AG10803 (cell line): Measurements from ENCODE around the gene NANOS2.
"Not testable (repeated sequence)": the region's sequence is repeated elsewhere in the genome, so short reads cannot be mapped to it uniquely, and the experiment has no call there.

Source experiments
- DNase-seq: peaks from one replicate; pipeline ENCODE4 v3.0.0; 2010; ENCODE audit warnings: low read depth
- H3K4me3 ChIP-seq: 2 replicates; pipeline ENCODE4 v1.5.1; 2011; ENCODE audit warnings: mild to moderate bottlenecking, low read length, control low read depth
- TF ChIP-seq, protein P1 (sequence below): conservative IDR thresholded peaks from 2 replicates; pipeline ENCODE4 v1.5.1; 2011; ENCODE audit warnings: mild to moderate bottlenecking, low read length, control low read depth, inconsistent platforms

The NANOS2 gene

DNA sequence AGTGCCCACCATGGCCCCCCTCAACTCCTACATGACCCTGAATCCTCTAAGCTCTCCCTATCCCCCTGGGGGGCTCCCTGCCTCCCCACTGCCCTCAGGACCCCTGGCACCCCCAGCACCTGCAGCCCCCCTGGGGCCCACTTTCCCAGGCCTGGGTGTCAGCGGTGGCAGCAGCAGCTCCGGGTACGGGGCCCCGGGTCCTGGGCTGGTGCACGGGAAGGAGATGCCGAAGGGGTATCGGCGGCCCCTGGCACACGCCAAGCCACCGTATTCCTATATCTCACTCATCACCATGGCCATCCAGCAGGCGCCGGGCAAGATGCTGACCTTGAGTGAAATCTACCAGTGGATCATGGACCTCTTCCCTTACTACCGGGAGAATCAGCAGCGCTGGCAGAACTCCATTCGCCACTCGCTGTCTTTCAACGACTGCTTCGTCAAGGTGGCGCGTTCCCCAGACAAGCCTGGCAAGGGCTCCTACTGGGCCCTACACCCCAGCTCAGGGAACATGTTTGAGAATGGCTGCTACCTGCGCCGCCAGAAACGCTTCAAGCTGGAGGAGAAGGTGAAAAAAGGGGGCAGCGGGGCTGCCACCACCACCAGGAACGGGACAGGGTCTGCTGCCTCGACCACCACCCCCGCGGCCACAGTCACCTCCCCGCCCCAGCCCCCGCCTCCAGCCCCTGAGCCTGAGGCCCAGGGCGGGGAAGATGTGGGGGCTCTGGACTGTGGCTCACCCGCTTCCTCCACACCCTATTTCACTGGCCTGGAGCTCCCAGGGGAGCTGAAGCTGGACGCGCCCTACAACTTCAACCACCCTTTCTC, 42.3 kb downstream of the NANOS2 start:
- DNase-seq: no peak
- H3K4me3 ChIP-seq: no peak overlapping the region
- TF ChIP-seq, protein P1, sequence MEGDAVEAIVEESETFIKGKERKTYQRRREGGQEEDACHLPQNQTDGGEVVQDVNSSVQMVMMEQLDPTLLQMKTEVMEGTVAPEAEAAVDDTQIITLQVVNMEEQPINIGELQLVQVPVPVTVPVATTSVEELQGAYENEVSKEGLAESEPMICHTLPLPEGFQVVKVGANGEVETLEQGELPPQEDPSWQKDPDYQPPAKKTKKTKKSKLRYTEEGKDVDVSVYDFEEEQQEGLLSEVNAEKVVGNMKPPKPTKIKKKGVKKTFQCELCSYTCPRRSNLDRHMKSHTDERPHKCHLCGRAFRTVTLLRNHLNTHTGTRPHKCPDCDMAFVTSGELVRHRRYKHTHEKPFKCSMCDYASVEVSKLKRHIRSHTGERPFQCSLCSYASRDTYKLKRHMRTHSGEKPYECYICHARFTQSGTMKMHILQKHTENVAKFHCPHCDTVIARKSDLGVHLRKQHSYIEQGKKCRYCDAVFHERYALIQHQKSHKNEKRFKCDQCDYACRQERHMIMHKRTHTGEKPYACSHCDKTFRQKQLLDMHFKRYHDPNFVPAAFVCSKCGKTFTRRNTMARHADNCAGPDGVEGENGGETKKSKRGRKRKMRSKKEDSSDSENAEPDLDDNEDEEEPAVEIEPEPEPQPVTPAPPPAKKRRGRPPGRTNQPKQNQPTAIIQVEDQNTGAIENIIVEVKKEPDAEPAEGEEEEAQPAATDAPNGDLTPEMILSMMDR: no peak

DNA sequence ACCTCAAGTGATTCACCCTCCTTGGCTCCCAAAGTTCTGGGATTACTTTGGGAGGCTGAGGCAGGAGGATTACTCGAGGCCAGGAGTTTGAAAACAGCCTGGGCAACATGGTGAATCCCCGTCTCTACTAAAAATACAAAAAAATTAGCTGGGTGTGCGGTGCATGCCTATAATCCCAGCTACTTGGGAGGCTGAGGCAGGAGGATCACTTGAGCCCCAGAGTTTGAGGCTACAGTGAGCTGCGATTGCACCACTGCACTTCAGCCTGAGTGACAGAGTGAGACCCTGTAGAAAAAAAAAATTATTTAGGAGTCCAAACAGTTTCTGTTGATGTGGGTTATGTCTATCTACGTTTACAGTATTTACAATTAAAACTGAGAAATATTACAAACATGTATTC, 43.8 kb downstream of the NANOS2 start:
- no peak for DNase-seq
- TF ChIP-seq, protein P1: no peak

DNA sequence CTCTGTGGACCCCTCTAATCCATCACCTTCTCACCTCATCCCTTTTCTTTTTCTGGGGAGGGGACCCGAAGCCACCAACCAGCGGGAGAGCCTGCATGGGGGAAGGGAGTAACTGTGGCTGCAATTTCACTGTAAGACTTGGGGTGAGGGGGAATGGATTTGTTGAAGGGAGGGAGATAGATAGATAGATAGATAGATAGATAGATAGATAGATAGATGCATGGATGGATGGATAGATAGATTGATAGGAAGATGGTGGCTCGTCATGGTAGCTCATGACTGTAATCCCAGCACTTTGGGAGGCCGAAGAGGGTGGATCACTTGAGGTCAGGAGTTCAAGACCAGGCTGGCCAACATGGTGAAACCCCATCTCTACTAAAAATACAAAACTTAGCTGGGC, 47.3 kb downstream of the NANOS2 start:
- not testable (repeated sequence) for DNase-seq, H3K4me3 ChIP-seq

More for the DNA sequence above, 43.8 kb downstream of the NANOS2 start:
- H3K4me3 ChIP-seq: no peak overlapping the region

DNA sequence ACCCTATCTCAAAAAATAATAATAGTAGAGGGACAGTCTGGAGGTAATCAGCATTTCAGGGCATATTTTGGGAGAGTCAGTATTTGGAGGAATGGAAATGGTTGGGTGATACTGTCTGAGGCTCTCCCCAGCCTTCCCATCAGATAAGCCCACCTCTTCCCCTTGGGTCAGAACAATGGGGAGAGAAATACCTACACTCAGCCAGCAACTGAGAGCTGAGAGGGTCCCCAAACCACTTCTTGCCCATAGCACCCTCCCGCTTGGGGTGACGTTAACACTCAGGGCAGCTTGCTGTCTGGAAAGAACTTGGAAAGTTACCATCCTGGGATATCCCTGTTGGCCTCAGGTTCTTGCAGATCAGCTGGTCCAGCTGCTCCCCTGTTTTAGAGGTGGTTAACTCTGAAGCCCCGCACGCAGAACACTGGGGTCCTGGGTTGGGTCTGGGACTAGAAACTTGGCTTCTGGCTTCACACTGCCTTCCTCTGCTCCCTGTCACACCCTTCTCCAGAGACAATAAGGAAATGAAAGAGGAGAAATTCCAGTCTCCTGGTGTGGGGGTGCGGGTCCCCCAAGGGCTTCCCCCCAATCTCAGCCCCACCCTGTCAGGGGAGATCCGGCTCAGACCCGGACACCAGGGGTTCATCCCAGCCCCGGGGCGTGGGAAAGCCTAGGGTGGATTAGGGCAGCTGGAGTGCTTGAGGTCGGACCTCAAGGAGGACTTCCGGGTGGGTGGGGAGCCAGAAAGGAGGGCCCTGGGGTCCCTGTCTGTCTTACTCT, 48.0 kb downstream of the NANOS2 start:
- TF ChIP-seq, protein P1: no peak
- no peak for DNase-seq
- no peak overlapping the region for H3K4me3 ChIP-seq

DNA sequence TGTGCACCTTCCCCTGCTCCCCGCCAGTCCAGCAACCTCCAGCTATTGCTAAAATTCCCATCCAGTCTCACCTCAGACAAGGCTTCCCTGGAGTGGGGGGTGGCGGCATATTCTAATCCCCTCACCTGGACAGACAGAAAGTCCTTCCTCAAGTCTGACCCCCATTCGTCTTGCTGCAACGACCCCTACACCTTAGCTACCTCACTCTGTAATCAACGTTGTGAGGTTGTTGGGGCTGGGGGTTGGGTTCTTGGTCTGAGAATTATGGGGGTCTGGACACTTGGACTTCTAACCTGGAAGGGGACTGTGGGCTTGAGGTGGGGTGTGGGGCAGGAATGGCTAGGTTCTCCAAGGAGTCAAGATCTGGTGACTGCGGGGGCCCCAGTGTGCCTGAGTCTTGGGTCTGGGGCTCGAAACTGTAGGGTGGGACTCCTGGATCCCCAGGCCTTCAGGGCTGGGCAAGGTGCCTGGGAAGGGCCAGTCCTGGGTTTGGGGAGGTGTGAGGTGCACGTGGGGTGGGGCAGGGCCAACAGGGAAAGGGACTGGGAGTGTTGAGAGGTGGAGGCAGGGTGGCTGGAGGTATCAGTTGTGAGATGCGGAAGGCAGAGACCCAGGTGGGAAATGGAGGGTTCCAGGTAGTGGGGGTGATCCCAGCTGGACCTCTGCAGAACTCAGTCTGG, 49.2 kb downstream of the NANOS2 start:
- TF ChIP-seq, protein P1: no peak
- no peak overlapping the region for H3K4me3 ChIP-seq
- DNase-seq: no peak

DNA sequence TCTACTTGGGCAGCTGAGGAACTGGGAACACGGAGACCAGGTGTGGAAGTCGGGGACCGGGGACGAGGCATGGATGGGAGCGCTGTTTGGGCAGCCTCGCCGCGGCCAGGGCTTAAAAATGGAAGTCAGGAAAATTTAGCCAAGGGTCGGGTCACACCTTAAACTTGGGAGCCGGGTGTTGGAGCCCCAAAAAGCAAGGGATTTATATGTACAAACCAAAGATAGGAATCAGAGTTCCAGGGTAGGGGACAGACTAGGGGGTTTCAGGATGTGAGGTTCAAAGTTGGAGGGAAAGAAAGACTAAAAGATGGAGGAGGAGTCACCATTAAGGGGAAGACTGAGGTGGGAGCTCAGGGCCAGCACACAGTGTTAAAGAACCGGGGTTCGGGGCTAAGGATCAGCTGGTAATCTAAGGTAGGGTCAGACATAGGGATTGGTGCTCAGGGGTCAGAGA, 49.9 kb downstream of the NANOS2 start:
- DNase-seq: no peak
- no peak overlapping the region for H3K4me3 ChIP-seq
- TF ChIP-seq, protein P1: no peak
